Measurements from ENCODE around the gene GAGE12E.
"Not testable (repeated sequence)": the region's sequence is repeated elsewhere in the genome, so short reads cannot be mapped to it uniquely, and the experiment has no call there.

The GAGE12E gene, protein sequence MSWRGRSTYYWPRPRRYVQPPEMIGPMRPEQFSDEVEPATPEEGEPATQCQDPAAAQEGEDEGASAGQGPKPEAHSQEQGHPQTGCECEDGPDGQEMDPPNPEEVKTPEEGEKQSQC

DNA sequence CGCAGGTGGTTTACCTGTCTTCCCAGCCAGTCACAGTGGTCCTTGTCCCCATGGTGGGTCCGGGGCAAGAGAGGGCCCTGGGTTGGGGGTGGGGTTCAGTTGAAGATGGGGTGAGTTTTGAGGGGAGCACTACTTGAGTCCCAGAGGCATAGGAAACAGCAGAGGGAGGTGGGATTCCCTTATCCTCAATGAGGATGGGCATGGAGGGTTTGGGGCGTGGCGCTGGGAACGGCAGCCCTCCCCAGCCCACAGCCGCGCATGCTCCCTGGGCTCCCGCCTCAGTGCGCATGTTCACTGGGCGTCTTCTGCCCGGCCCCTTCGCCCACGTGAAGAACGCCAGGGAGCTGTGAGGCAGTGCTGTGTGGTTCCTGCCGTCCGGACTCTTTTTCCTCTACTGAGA, at the start of gene GAGE12E:
Gene GAGE12E, plus strand, starts transcription at position 301 of the 400 bp plus-strand sequence. CDS start 1,155 bp downstream, outside the sequence.
- not testable (repeated sequence) for H3K27me3 ChIP-seq (ENCODE audit: control insufficient read depth, insufficient read depth, low read length); H3K27ac ChIP-seq (ENCODE audit: low read depth, low read length); H3K4me3 ChIP-seq (ENCODE audit: low read length); H3K4me1 ChIP-seq (ENCODE audit: control insufficient read depth, insufficient read depth, low read length); H3K36me3 ChIP-seq (ENCODE audit: control insufficient read depth, insufficient read depth, low read length); H3K9ac ChIP-seq (ENCODE audit: low read length)

DNA sequence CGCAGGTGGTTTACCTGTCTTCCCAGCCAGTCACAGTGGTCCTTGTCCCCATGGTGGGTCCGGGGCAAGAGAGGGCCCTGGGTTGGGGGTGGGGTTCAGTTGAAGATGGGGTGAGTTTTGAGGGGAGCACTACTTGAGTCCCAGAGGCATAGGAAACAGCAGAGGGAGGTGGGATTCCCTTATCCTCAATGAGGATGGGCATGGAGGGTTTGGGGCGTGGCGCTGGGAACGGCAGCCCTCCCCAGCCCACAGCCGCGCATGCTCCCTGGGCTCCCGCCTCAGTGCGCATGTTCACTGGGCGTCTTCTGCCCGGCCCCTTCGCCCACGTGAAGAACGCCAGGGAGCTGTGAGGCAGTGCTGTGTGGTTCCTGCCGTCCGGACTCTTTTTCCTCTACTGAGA, 19.2 kb upstream of the GAGE12E start, which contains the start of gene GAGE12C:
Gene GAGE12C, plus strand, starts transcription at position 301 of the 400 bp plus-strand sequence. CDS start 1,155 bp downstream, outside the sequence.
- H3K36me3 ChIP-seq (ENCODE audit: control insufficient read depth, insufficient read depth, low read length); H3K4me1 ChIP-seq (ENCODE audit: control insufficient read depth, insufficient read depth, low read length); H3K9ac ChIP-seq (ENCODE audit: low read length); H3K27me3 ChIP-seq (ENCODE audit: control insufficient read depth, insufficient read depth, low read length); H3K4me3 ChIP-seq (ENCODE audit: low read length); H3K27ac ChIP-seq (ENCODE audit: low read depth, low read length): not testable (repeated sequence)

DNA sequence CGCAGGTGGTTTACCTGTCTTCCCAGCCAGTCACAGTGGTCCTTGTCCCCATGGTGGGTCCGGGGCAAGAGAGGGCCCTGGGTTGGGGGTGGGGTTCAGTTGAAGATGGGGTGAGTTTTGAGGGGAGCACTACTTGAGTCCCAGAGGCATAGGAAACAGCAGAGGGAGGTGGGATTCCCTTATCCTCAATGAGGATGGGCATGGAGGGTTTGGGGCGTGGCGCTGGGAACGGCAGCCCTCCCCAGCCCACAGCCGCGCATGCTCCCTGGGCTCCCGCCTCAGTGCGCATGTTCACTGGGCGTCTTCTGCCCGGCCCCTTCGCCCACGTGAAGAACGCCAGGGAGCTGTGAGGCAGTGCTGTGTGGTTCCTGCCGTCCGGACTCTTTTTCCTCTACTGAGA, 9.7 kb upstream of the GAGE12E start, which contains the start of gene GAGE12D:
Gene GAGE12D, plus strand, starts transcription at position 301 of the 400 bp plus-strand sequence. CDS start 1,155 bp downstream, outside the sequence.
- not testable (repeated sequence) for H3K27me3 ChIP-seq (ENCODE audit: control insufficient read depth, insufficient read depth, low read length)

DNA sequence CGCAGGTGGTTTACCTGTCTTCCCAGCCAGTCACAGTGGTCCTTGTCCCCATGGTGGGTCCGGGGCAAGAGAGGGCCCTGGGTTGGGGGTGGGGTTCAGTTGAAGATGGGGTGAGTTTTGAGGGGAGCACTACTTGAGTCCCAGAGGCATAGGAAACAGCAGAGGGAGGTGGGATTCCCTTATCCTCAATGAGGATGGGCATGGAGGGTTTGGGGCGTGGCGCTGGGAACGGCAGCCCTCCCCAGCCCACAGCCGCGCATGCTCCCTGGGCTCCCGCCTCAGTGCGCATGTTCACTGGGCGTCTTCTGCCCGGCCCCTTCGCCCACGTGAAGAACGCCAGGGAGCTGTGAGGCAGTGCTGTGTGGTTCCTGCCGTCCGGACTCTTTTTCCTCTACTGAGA, 9.5 kb downstream of the GAGE12E start, which contains the start of gene GAGE12F:
Gene GAGE12F, plus strand, starts transcription at position 301 of the 400 bp plus-strand sequence. CDS start 1,155 bp downstream, outside the sequence.
- not testable (repeated sequence) for H3K9ac ChIP-seq (ENCODE audit: low read length); H3K4me1 ChIP-seq (ENCODE audit: control insufficient read depth, insufficient read depth, low read length); H3K36me3 ChIP-seq (ENCODE audit: control insufficient read depth, insufficient read depth, low read length); H3K4me3 ChIP-seq (ENCODE audit: low read length); H3K27ac ChIP-seq (ENCODE audit: low read depth, low read length); H3K27me3 ChIP-seq (ENCODE audit: control insufficient read depth, insufficient read depth, low read length)

More for the DNA sequence above, 9.7 kb upstream of the GAGE12E start, which contains the start of gene GAGE12D:
- not testable (repeated sequence) for H3K9ac ChIP-seq (ENCODE audit: low read length); H3K36me3 ChIP-seq (ENCODE audit: control insufficient read depth, insufficient read depth, low read length); H3K27ac ChIP-seq (ENCODE audit: low read depth, low read length); H3K4me3 ChIP-seq (ENCODE audit: low read length); H3K4me1 ChIP-seq (ENCODE audit: control insufficient read depth, insufficient read depth, low read length)

DNA sequence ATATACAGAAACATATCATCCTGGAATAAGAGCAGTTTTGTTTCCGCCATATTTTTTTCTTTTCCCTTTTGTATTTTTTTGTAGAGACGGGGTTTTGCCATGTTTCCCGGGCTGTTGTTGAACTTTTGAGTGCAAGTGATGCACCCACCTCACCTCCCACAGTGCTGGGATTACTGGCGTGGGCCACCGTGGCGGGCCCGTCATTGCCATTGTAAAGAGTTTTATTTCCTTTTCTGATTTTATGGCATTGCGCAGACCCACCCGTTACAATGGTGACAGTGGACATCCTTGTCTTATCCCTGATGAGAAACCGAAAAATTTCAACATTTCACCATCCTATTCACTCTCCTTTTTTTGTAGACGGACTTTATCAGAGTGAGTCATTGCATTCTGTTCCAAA, 17.6 kb downstream of the GAGE12E start:
- not testable (repeated sequence) for H3K27ac ChIP-seq (ENCODE audit: low read depth, low read length); H3K4me3 ChIP-seq (ENCODE audit: low read length); H3K36me3 ChIP-seq (ENCODE audit: control insufficient read depth, insufficient read depth, low read length); H3K9ac ChIP-seq (ENCODE audit: low read length); H3K4me1 ChIP-seq (ENCODE audit: control insufficient read depth, insufficient read depth, low read length); H3K27me3 ChIP-seq (ENCODE audit: control insufficient read depth, insufficient read depth, low read length)

DNA sequence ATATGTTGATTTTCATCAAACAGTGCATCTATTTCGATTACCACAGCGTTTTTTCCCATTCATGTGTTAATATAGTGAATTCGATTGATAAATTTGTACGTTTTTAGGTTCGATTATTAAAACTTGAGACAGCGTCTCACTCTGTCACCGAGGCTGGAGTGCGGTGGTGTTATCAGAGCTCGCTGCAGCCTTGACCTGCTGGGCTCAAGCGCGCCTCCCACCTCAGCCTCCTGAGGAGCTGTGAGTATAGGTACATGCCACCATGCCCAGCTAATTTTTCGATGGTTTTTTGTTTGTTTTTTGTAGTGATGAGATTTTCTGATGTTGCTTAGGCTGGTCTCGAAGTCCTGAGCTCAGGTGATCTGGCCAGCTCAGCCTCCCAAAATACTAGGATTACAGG, 18.1 kb downstream of the GAGE12E start:
- H3K4me1 ChIP-seq (ENCODE audit: control insufficient read depth, insufficient read depth, low read length); H3K36me3 ChIP-seq (ENCODE audit: control insufficient read depth, insufficient read depth, low read length); H3K27ac ChIP-seq (ENCODE audit: low read depth, low read length); H3K9ac ChIP-seq (ENCODE audit: low read length); H3K4me3 ChIP-seq (ENCODE audit: low read length); H3K27me3 ChIP-seq (ENCODE audit: control insufficient read depth, insufficient read depth, low read length): not testable (repeated sequence)

DNA sequence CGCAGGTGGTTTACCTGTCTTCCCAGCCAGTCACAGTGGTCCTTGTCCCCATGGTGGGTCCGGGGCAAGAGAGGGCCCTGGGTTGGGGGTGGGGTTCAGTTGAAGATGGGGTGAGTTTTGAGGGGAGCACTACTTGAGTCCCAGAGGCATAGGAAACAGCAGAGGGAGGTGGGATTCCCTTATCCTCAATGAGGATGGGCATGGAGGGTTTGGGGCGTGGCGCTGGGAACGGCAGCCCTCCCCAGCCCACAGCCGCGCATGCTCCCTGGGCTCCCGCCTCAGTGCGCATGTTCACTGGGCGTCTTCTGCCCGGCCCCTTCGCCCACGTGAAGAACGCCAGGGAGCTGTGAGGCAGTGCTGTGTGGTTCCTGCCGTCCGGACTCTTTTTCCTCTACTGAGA, 19.0 kb downstream of the GAGE12E start, which contains the start of gene GAGE12G:
Gene GAGE12G, plus strand, starts transcription at position 301 of the 400 bp plus-strand sequence. CDS start 1,155 bp downstream, outside the sequence.
- H3K4me1 ChIP-seq (ENCODE audit: control insufficient read depth, insufficient read depth, low read length); H3K27ac ChIP-seq (ENCODE audit: low read depth, low read length); H3K4me3 ChIP-seq (ENCODE audit: low read length); H3K36me3 ChIP-seq (ENCODE audit: control insufficient read depth, insufficient read depth, low read length); H3K27me3 ChIP-seq (ENCODE audit: control insufficient read depth, insufficient read depth, low read length); H3K9ac ChIP-seq (ENCODE audit: low read length): not testable (repeated sequence)

DNA sequence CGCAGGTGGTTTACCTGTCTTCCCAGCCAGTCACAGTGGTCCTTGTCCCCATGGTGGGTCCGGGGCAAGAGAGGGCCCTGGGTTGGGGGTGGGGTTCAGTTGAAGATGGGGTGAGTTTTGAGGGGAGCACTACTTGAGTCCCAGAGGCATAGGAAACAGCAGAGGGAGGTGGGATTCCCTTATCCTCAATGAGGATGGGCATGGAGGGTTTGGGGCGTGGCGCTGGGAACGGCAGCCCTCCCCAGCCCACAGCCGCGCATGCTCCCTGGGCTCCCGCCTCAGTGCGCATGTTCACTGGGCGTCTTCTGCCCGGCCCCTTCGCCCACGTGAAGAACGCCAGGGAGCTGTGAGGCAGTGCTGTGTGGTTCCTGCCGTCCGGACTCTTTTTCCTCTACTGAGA, 28.6 kb downstream of the GAGE12E start, which contains the start of gene GAGE12H:
Gene GAGE12H, plus strand, starts transcription at position 301 of the 400 bp plus-strand sequence. CDS start 1,155 bp downstream, outside the sequence.
- not testable (repeated sequence) for H3K4me1 ChIP-seq (ENCODE audit: control insufficient read depth, insufficient read depth, low read length); H3K27ac ChIP-seq (ENCODE audit: low read depth, low read length); H3K27me3 ChIP-seq (ENCODE audit: control insufficient read depth, insufficient read depth, low read length); H3K4me3 ChIP-seq (ENCODE audit: low read length); H3K36me3 ChIP-seq (ENCODE audit: control insufficient read depth, insufficient read depth, low read length); H3K9ac ChIP-seq (ENCODE audit: low read length)

DNA sequence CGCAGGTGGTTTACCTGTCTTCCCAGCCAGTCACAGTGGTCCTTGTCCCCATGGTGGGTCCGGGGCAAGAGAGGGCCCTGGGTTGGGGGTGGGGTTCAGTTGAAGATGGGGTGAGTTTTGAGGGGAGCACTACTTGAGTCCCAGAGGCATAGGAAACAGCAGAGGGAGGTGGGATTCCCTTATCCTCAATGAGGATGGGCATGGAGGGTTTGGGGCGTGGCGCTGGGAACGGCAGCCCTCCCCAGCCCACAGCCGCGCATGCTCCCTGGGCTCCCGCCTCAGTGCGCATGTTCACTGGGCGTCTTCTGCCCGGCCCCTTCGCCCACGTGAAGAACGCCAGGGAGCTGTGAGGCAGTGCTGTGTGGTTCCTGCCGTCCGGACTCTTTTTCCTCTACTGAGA, 38.1 kb downstream of the GAGE12E start, which contains the start of gene GAGE2A:
Gene GAGE2A, plus strand, starts transcription at position 301 of the 400 bp plus-strand sequence. CDS start 1,155 bp downstream, outside the sequence.
- H3K4me1 ChIP-seq (ENCODE audit: control insufficient read depth, insufficient read depth, low read length); H3K27me3 ChIP-seq (ENCODE audit: control insufficient read depth, insufficient read depth, low read length); H3K36me3 ChIP-seq (ENCODE audit: control insufficient read depth, insufficient read depth, low read length); H3K27ac ChIP-seq (ENCODE audit: low read depth, low read length); H3K9ac ChIP-seq (ENCODE audit: low read length); H3K4me3 ChIP-seq (ENCODE audit: low read length): not testable (repeated sequence)

DNA sequence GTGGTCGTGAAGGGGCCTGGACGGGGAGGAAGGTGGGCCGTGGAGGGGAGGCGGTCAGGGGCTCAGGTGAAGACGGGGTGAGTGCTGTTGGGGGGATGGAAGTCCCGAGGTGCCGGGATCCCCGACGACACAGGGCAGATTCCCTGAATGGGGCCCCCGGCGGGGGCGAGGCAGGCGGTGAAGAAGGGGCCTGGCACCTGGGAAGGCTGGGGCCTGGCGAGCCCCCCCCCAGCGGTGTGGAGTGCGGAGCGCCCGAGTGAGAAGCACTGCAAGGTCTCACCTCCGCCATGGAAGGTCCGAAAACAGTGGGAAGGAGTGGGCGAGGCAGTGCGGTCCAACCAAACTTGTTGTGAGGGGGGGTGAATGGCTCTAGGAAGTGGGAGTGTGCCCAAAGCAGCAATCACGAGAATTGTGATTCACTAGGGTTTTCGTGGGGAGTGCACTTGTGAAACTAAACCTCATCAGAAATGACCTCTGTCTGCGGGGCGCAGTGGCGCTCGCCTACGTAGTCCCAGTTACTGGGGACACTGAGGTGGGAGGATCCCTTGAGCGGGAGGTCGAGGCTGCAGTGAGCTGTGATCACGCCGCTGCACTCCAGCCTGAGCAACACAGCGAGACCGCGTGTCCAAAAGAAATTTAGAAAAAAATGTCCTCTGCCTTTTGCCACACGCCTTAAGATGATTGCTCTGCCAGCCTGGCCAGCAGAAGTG, 38.8 kb downstream of the GAGE12E start:
- H3K27ac ChIP-seq (ENCODE audit: low read depth, low read length); H3K4me1 ChIP-seq (ENCODE audit: control insufficient read depth, insufficient read depth, low read length); H3K27me3 ChIP-seq (ENCODE audit: control insufficient read depth, insufficient read depth, low read length): not testable (repeated sequence)

DNA sequence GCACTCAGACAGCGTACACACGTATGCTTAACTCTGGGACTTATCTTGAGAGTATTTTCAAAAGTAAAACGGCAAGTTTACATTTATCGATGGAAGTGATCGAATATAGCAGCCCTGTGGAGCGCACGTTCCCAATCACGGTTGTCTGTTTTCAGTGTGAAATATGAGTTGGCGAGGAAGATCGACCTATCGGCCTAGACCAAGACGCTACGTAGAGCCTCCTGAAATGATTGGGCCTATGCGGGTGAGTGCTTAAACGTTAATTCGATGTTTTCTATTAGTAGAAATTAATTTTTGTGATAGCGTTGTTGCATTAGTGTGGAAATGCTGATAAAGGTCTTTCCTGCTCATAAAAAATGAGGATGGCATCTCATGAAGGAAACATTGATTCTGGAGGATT, 39.4 kb downstream of the GAGE12E start:
- not testable (repeated sequence) for H3K36me3 ChIP-seq (ENCODE audit: control insufficient read depth, insufficient read depth, low read length); H3K27ac ChIP-seq (ENCODE audit: low read depth, low read length); H3K27me3 ChIP-seq (ENCODE audit: control insufficient read depth, insufficient read depth, low read length); H3K9ac ChIP-seq (ENCODE audit: low read length); H3K4me3 ChIP-seq (ENCODE audit: low read length); H3K4me1 ChIP-seq (ENCODE audit: control insufficient read depth, insufficient read depth, low read length)

More for the DNA sequence above, 38.8 kb downstream of the GAGE12E start:
- not testable (repeated sequence) for H3K36me3 ChIP-seq (ENCODE audit: control insufficient read depth, insufficient read depth, low read length); H3K4me3 ChIP-seq (ENCODE audit: low read length); H3K9ac ChIP-seq (ENCODE audit: low read length)

DNA sequence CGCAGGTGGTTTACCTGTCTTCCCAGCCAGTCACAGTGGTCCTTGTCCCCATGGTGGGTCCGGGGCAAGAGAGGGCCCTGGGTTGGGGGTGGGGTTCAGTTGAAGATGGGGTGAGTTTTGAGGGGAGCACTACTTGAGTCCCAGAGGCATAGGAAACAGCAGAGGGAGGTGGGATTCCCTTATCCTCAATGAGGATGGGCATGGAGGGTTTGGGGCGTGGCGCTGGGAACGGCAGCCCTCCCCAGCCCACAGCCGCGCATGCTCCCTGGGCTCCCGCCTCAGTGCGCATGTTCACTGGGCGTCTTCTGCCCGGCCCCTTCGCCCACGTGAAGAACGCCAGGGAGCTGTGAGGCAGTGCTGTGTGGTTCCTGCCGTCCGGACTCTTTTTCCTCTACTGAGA, 47.6 kb downstream of the GAGE12E start, which contains the start of gene GAGE1:
Gene GAGE1, plus strand, starts transcription at position 301 of the 400 bp plus-strand sequence. CDS start 1,155 bp downstream, outside the sequence.
- not testable (repeated sequence) for H3K9ac ChIP-seq (ENCODE audit: low read length); H3K4me3 ChIP-seq (ENCODE audit: low read length); H3K27ac ChIP-seq (ENCODE audit: low read depth, low read length); H3K36me3 ChIP-seq (ENCODE audit: control insufficient read depth, insufficient read depth, low read length); H3K27me3 ChIP-seq (ENCODE audit: control insufficient read depth, insufficient read depth, low read length); H3K4me1 ChIP-seq (ENCODE audit: control insufficient read depth, insufficient read depth, low read length)
